ENCODE measurements around the gene SLC23A2.

- TF ChIP-seq CTCF (IDR thresholded peaks at IDR 0.05): no peak
- TF ChIP-seq POLR2A (IDR thresholded peaks at IDR 0.05): no peak
Observed at GRCh38 chr20:4836935-4837334, 164.4 kb downstream of the SLC23A2 start.
